ENCODE data around the gene RALGPS1.

- TF ChIP-seq CTCF (IDR thresholded peaks at IDR 0.05; ENCODE audit: insufficient read depth, low read length) (no peak), POLR2AphosphoS5 (IDR thresholded peaks at IDR 0.05; ENCODE audit: low read depth) (no peak), REST (IDR thresholded peaks at IDR 0.05; ENCODE audit: insufficient replicate concordance, low read depth) (no peak), SPI1 (IDR thresholded peaks at IDR 0.05; ENCODE audit: borderline replicate concordance, low read depth) (no peak)
Measured at GRCh38 chr9:127178686-127179632, 264.4 kb downstream of the RALGPS1 start.
